GM23338 (cell line): Measurements from ENCODE around the gene BTC. TPM values are rescaled to one million over a fixed set of nuclear protein-coding genes. Genes with fewer than 3 reads are reported as not detected.

Experiments
- ATAC-seq: fragments of 200-7000 bp; cut with Tn5 transposase; 3 replicates; pipeline ENCODE4 v1.9.1; 2020
- DNase-seq: peaks from one replicate; pipeline ENCODE4 v3.0.0-alpha.2; 2015; ENCODE audit warnings: low spot score
- H2AFZ ChIP-seq: fragments of 200-600 bp; sonication (generic); 2 replicates; pipeline ENCODE4 v1.8.0; 2016; ENCODE audit warnings: antibody characterized with exemption, mild to moderate bottlenecking, moderate library complexity
- H3F3A ChIP-seq: fragments of 200-600 bp; sonication (generic); replicated peaks from 2 replicates; pipeline ENCODE4 v1.8.0; 2017; ENCODE audit warnings: antibody characterized with exemption, mixed run types, low read depth
- H3K27ac ChIP-seq: fragments of 200-600 bp; sonication (generic); 2 replicates; pipeline ENCODE4 v1.6.1; 2016; ENCODE audit warnings: low read depth
- H3K27me3 ChIP-seq: fragments of 200-600 bp; sonication (generic); 2 replicates; pipeline ENCODE4 v1.8.0; 2016; ENCODE audit warnings: mild to moderate bottlenecking, mixed run types, moderate library complexity; ENCODE audit not compliant: insufficient read depth
- H3K36me3 ChIP-seq: fragments of 200-600 bp; sonication (generic); 2 replicates; pipeline ENCODE4 v1.8.0; 2016; ENCODE audit warnings: mild to moderate bottlenecking; ENCODE audit not compliant: insufficient read depth
- H3K4me1 ChIP-seq: fragments of 200-600 bp; sonication (generic); 2 replicates; pipeline ENCODE4 v1.8.0; 2016; ENCODE audit warnings: mild to moderate bottlenecking, moderate library complexity; ENCODE audit not compliant: insufficient read depth
- H3K4me2 ChIP-seq: fragments of 200-600 bp; sonication (generic); 2 replicates; pipeline ENCODE4 v1.7.1; 2017; ENCODE audit warnings: mixed run types
- H3K4me3 ChIP-seq: fragments of 200-600 bp; sonication (generic); 2 replicates; pipeline ENCODE4 v1.6.1; 2016; ENCODE audit warnings: mixed run types
- H3K79me2 ChIP-seq: fragments of 200-600 bp; sonication (generic); replicated peaks from 2 replicates; pipeline ENCODE4 v1.8.0; 2017; ENCODE audit warnings: mild to moderate bottlenecking; ENCODE audit not compliant: insufficient read depth
- H3K9me2 ChIP-seq: fragments of 200-600 bp; sonication (generic); 2 replicates; pipeline ENCODE4 v1.8.0; 2017; ENCODE audit not compliant: insufficient read depth
- H4K20me1 ChIP-seq: fragments of 200-600 bp; sonication (generic); replicated peaks from 2 replicates; pipeline ENCODE4 v1.8.0; 2017; ENCODE audit warnings: mild to moderate bottlenecking; ENCODE audit not compliant: insufficient read depth
- H3K27ac Mint-ChIP-seq: 2 replicates; pipeline ENCODE4 v1.8.0; 2020; ENCODE audit warnings: inconsistent platforms, mild to moderate bottlenecking, moderate library complexity, mixed read lengths
- H3K27me3 Mint-ChIP-seq: 3 replicates; pipeline ENCODE4 v1.8.0; 2022; ENCODE audit warnings: low read depth, mild to moderate bottlenecking, moderate library complexity, mixed read lengths, inconsistent platforms; ENCODE audit not compliant: insufficient read depth, poor library complexity
- H3K36me3 Mint-ChIP-seq: 3 replicates; pipeline ENCODE4 v1.8.0; 2021; ENCODE audit warnings: low read depth, mild to moderate bottlenecking, inconsistent platforms, moderate library complexity, mixed read lengths
- H3K4me1 Mint-ChIP-seq: 3 replicates; pipeline ENCODE4 v1.8.0; 2020; ENCODE audit warnings: mild to moderate bottlenecking, inconsistent platforms, mixed read lengths
- H3K4me3 Mint-ChIP-seq: 3 replicates; pipeline ENCODE4 v1.8.0; 2021; ENCODE audit warnings: moderate library complexity, mild to moderate bottlenecking, inconsistent platforms, mixed read lengths
- H3K9me3 Mint-ChIP-seq: 3 replicates; pipeline ENCODE4 v1.8.0; 2020; ENCODE audit warnings: moderate library complexity, mild to moderate bottlenecking, inconsistent platforms, mixed read lengths
- CREB1 ChIP-seq: fragments of 250-450 bp; sonication (Bioruptor Pico); IDR thresholded peaks from 2 replicates; pipeline ENCODE4 v1.5.0; 2020; ENCODE audit warnings: low read depth, mild to moderate bottlenecking, moderate library complexity
- JUNB ChIP-seq: IDR thresholded peaks from one replicate; pipeline ENCODE4 v1.6.1; 2016; ENCODE audit warnings: antibody characterized with exemption; ENCODE audit not compliant: unreplicated experiment
- NANOG ChIP-seq: IDR thresholded peaks from 2 replicates; pipeline ENCODE4 v1.6.1; 2016; ENCODE audit warnings: antibody characterized with exemption, borderline replicate concordance
- POLR2AphosphoS5 ChIP-seq: IDR thresholded peaks from 2 replicates; pipeline ENCODE4 v1.6.1; 2016; ENCODE audit warnings: antibody characterized with exemption, low read depth
- STAT1 ChIP-seq: IDR thresholded peaks from one replicate; pipeline ENCODE4 v1.6.1; 2016; ENCODE audit warnings: antibody characterized with exemption; ENCODE audit not compliant: unreplicated experiment
- ZNF462 ChIP-seq: fragments of 250-450 bp; sonication (Bioruptor Pico); IDR thresholded peaks from 2 replicates; pipeline ENCODE4 v1.5.0; 2020; ENCODE audit warnings: mild to moderate bottlenecking, moderate library complexity
- polyA plus RNA-seq: library from polyadenylated mRNA; unstranded; fragments of >200 nt; fragmentation: Nextera tagmentation; extraction: Ambion mirVana; gene quantifications from 2 replicates; pipeline ENCODE4 v1.2.1, GENCODE V29; 2016
- total RNA-seq: library from RNA; depleted of rRNA; stranded (reverse); fragments of >200 nt; shearing (Covaris generic); gene quantifications from 2 replicates; pipeline ENCODE4 v1.2.3, GENCODE V29; 2014
- TF ChIP-seq, protein P1 (sequence below): IDR thresholded peaks from 2 replicates; pipeline ENCODE4 v1.6.1; 2016; ENCODE audit warnings: antibody characterized with exemption

Gene BTC
- total and polyA plus RNA-seq, 2 experiments from 2014 or later = 0.18 to 0.59 TPM

GRCh38 chr4:74755486-74755885 lies 38.8 kb downstream of the BTC start (continued):
- TF ChIP-seq ZNF462 (CRISPR knock-in tag) = no peak
- TF ChIP-seq, protein P1, sequence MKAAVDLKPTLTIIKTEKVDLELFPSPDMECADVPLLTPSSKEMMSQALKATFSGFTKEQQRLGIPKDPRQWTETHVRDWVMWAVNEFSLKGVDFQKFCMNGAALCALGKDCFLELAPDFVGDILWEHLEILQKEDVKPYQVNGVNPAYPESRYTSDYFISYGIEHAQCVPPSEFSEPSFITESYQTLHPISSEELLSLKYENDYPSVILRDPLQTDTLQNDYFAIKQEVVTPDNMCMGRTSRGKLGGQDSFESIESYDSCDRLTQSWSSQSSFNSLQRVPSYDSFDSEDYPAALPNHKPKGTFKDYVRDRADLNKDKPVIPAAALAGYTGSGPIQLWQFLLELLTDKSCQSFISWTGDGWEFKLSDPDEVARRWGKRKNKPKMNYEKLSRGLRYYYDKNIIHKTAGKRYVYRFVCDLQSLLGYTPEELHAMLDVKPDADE = no peak
- no peak for TF ChIP-seq NANOG
- no peak for TF ChIP-seq STAT1
- no peak for TF ChIP-seq JUNB
- no peak for TF ChIP-seq POLR2AphosphoS5

DNA sequence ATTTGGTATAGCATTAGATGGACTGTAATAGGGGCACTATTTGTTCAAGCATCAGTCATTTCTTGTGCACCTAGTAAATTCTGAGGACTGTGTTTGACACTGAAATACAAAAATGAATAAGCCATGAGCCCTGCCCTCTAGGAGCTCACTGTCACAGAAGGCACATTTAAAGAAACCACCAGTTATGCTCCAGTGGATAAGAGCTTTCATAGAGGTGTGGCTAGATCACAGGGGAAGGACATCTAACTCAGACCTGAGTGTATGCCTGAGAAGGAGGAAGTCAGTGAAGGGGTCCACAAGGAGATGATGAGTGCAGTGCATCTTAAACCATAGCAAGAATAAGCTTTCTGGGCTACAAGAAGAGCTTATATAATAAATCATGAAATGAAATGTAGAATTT lies 40.1 kb downstream of the BTC start:
- no peaks in the 10 kb centered on the region for H3K36me3 ChIP-seq
- no peaks in the 10 kb centered on the region for H3K9me3 Mint-ChIP-seq
- H3K36me3 Mint-ChIP-seq = no peaks in the 10 kb centered on the region
- TF ChIP-seq CREB1 = no peak
- no peaks in the 10 kb centered on the region for H4K20me1 ChIP-seq
- H3K27ac Mint-ChIP-seq = no peak overlapping the region
- ATAC-seq (no peak), DNase-seq (no peak)
- no peaks in the 10 kb centered on the region for H3K27me3 ChIP-seq
- no peaks in the 10 kb centered on the region for H3K27me3 Mint-ChIP-seq
- H3K4me3 Mint-ChIP-seq = no peak overlapping the region
- no peak overlapping the region for H3K27ac ChIP-seq
- H3K4me1 ChIP-seq = no peaks in the 10 kb centered on the region
- H3K4me1 Mint-ChIP-seq = no peaks in the 10 kb centered on the region
- no peak overlapping the region for H3K4me3 ChIP-seq
- H3F3A ChIP-seq = no peaks in the 10 kb centered on the region
- H2AFZ ChIP-seq = no peak overlapping the region
- H3K9me2 ChIP-seq = no peaks in the 10 kb centered on the region
- H3K4me2 ChIP-seq = no peak overlapping the region
- no peaks in the 10 kb centered on the region for H3K79me2 ChIP-seq
